Breast epithelium (tissue), 4 donors: ENCODE results near the gene CRYGN. TPM values are rescaled to one million over a fixed set of nuclear protein-coding genes. Genes with fewer than 3 reads are reported as not detected.
A peak's percentile ranks its signal among the peaks of the same experiment; 100 is the strongest.

Experiments
- DNase-seq, 2 donors: peaks; one replicate each; pipeline ENCODE4 v3.0.0-alpha.2; 2019; ENCODE audit warnings: low spot score in 2 of 2
- H3K27ac ChIP-seq, 2 donors: fragments of 200-600 bp; sonication (generic) in 1 of 2; one replicate each; pipeline ENCODE4 v1.5.1; 2016 to 2019; ENCODE audit warnings: mild to moderate bottlenecking in 1 of 2
- H3K27me3 ChIP-seq, 2 donors: fragments of 200-600 bp; sonication (generic) in 1 of 2; one replicate each; pipeline versions ENCODE4 v1.5.1 to v1.6.0; 2017 to 2019; ENCODE audit warnings: control low read depth in 1 of 2, mild to moderate bottlenecking in 1 of 2
- H3K36me3 ChIP-seq: fragments of 200-600 bp; one replicate; pipeline ENCODE4 v1.5.1; 2019
- H3K4me1 ChIP-seq, 2 donors: fragments of 200-600 bp; sonication (generic); one replicate each; pipeline ENCODE4 v1.5.1; 2016 to 2019; ENCODE audit warnings: control low read depth in 1 of 2
- H3K4me3 ChIP-seq, 3 donors: fragments of 200-600 bp; sonication (generic); 1 replicate in 2 of 3; 2 replicates in 1 of 3; pipeline ENCODE4 v1.5.1; 2016 to 2019; ENCODE audit warnings: mild to moderate bottlenecking in 3 of 3, moderate library complexity in 2 of 3
- H3K9me3 ChIP-seq, 2 donors: fragments of 200-600 bp; sonication (generic) in 1 of 2; one replicate each; pipeline ENCODE4 v1.5.1; 2016 to 2019; ENCODE audit warnings: control low read depth in 1 of 2
- CTCF ChIP-seq, 3 donors: fragments of 450-650 bp; IDR thresholded peaks; one replicate each; pipeline ENCODE4 v1.5.1; 2016 to 2017; ENCODE audit warnings: antibody characterized with exemption in 3 of 3, mild to moderate bottlenecking in 3 of 3, moderate library complexity in 3 of 3
- POLR2A ChIP-seq: fragments of 450-650 bp; IDR thresholded peaks from one replicate; pipeline ENCODE4 v1.6.1; 2016; ENCODE audit warnings: antibody characterized with exemption, mild to moderate bottlenecking, moderate library complexity
- POLR2AphosphoS5 ChIP-seq, 3 donors: sonication (generic); formaldehyde crosslinking; IDR thresholded peaks; one replicate each; pipeline ENCODE4 v1.6.1; 2017; ENCODE audit warnings: antibody characterized with exemption in 3 of 3
- intact Hi-C: fragments of 100-400 bp; cut with DNase I; formaldehyde crosslinking; loops from one replicate; pipeline ENCODE4 v1.15.1; 2023; ENCODE audit warnings: low total_unique reads
- total RNA-seq, 3 donors: library from RNA; depleted of rRNA; stranded (reverse); fragments of >200 nt; gene quantifications; one replicate each; pipeline ENCODE4 v1.1.0, GENCODE V29; 2016

The CRYGN gene
- total RNA-seq, 3 donors from 2014 or later, result 0.98 to 1.3 TPM; not detected in 1

- no peak for TF ChIP-seq POLR2A
- TF ChIP-seq CTCF (IDR thresholded peaks at IDR 0.05), result no peak
- no peak for TF ChIP-seq POLR2AphosphoS5 (IDR thresholded peaks at IDR 0.05)
- H3K36me3 ChIP-seq, result no peaks in the 10 kb centered on the region
- no peak overlapping the region for H3K4me3 ChIP-seq
- H3K27ac ChIP-seq, result peak overlapping the region; percentile 30 to 35
- H3K9me3 ChIP-seq, result no peaks in the 10 kb centered on the region
- no peaks in the 10 kb centered on the region for H3K4me1 ChIP-seq
- DNase-seq, result no peak
- intact Hi-C loops, result no loop called here
- H3K27me3 ChIP-seq, result no peaks in the 10 kb centered on the region
These were observed 19.8 kb downstream of the CRYGN start for GRCh38 chr7:151420144-151420543.

- Histone ChIP-seq H3K36me3 (no peaks in the 10 kb centered on the region), H3K4me3 (no peak overlapping the region), H3K9me3 (no peaks in the 10 kb centered on the region), H3K27ac (peak overlapping the region in 1 of 2 donors; percentile 36), H3K4me1 (no peaks in the 10 kb centered on the region), H3K27me3 (no peaks in the 10 kb centered on the region)
- TF ChIP-seq POLR2A (no peak), POLR2AphosphoS5 (IDR thresholded peaks at IDR 0.05) (no peak), CTCF (IDR thresholded peaks at IDR 0.05) (no peak)
- no peak for DNase-seq
- intact Hi-C loops, result no loop called here
These were observed 23.0 kb downstream of the CRYGN start for GRCh38 chr7:151416941-151417315.

- no peaks in the 10 kb centered on the region for H3K9me3 ChIP-seq
- no peaks in the 10 kb centered on the region for H3K36me3 ChIP-seq
- TF ChIP-seq POLR2AphosphoS5 (IDR thresholded peaks at IDR 0.05), result no peak
- TF ChIP-seq CTCF (IDR thresholded peaks at IDR 0.05), result no peak
- no peak for TF ChIP-seq POLR2A
- no peak for DNase-seq
- no peak overlapping the region for H3K4me3 ChIP-seq
- peak overlapping the region in 1 of 2 donors; percentile 36 for H3K27ac ChIP-seq
- intact Hi-C loops, result no loop called here
- no peaks in the 10 kb centered on the region for H3K27me3 ChIP-seq
- H3K4me1 ChIP-seq, result no peaks in the 10 kb centered on the region
These were observed 23.6 kb downstream of the CRYGN start for GRCh38 chr7:151416112-151416940.

GRCh38 chr7:151415375-151416105 lies 24.4 kb downstream of the CRYGN start:
- Histone ChIP-seq H3K4me1 (no peaks in the 10 kb centered on the region), H3K27me3 (peaks cover 0 to under 1% of the 10 kb centered on the region in 2 donors), H3K36me3 (no peaks in the 10 kb centered on the region), H3K9me3 (no peaks in the 10 kb centered on the region), H3K4me3 (no peak overlapping the region), H3K27ac (no peak overlapping the region)
- TF ChIP-seq POLR2A (no peak), POLR2AphosphoS5 (IDR thresholded peaks at IDR 0.05) (no peak), CTCF (IDR thresholded peaks at IDR 0.05) (no peak)
- intact Hi-C loops, result no loop called here
- no peak for DNase-seq

- no peak for TF ChIP-seq CTCF (IDR thresholded peaks at IDR 0.05)
- TF ChIP-seq POLR2AphosphoS5 (IDR thresholded peaks at IDR 0.05), result no peak
- TF ChIP-seq POLR2A, result no peak
- Histone ChIP-seq H3K36me3 (no peaks in the 10 kb centered on the region), H3K4me1 (peaks cover 4% of the 10 kb centered on the region in 2 donors), H3K9me3 (no peaks in the 10 kb centered on the region), H3K4me3 (no peak overlapping the region), H3K27me3 (peaks cover 0 to 17% of the 10 kb centered on the region in 2 donors), H3K27ac (no peak overlapping the region)
- no peak for DNase-seq
- intact Hi-C loops, result no loop called here
These were observed 26.7 kb downstream of the CRYGN start for GRCh38 chr7:151413241-151413640.
